Measurements from ENCODE around the gene KRTAP10-9. TPM values are rescaled to one million over a fixed set of nuclear protein-coding genes. Genes with fewer than 3 reads are reported as not detected.

The KRTAP10-9 gene
- total RNA-seq, 1 donor from 2014 or later: not detected

DNA sequence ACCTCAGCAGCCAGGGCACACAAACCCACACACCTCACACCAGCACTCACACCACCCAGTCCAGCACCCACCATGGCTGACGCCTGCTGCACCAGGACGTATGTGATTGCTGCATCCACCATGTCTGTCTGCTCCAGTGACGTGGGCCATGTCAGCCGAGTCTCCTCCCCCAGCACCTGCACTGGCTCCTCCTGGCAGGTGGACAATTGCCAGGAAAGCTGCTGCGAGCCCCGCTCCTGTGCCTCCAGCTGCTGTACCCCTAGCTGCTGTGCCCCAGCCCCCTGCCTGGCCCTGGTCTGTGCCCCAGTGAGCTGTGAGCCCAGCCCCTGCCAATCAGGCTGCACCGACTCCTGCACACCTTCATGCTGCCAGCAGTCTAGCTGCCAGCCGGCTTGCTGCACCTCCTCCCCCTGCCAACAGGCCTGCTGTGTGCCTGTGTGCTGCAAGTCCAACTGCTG, 14.8 kb upstream of the KRTAP10-9 start, which contains the start of gene KRTAP10-8:
Gene KRTAP10-8, plus strand, starts transcription at position 51 of the 458 bp plus-strand sequence. Its CDS starts 22 bp downstream, at position 73.
- H3K9me3 Mint-ChIP-seq (ENCODE audit: unreplicated experiment): peaks cover 27% of the 10 kb centered on the region
- Histone ChIP-seq H3K9ac (ENCODE audit: low read length) (no peak within 1 kb of the TSS), H3K4me3 (ENCODE audit: insufficient read depth, low read depth, low read length) (no peak within 1 kb of the TSS), H3K9me3 (ENCODE audit: insufficient read depth, low read depth, low read length) (peaks cover 9% of the 10 kb centered on the region), H3K4me2 (ENCODE audit: low read length) (no peak within 1 kb of the TSS), H2AFZ (ENCODE audit: low read depth, low read length) (no peak within 1 kb of the TSS), H3K4me1 (ENCODE audit: insufficient read depth, low read length) (no peaks in the 10 kb centered on the region), H3K79me2 (ENCODE audit: insufficient read depth, low read length) (no peaks in the 10 kb centered on the region), H3K27ac (ENCODE audit: low read depth, low read length) (no peak within 1 kb of the TSS), H4K20me1 (ENCODE audit: insufficient read depth, low read length) (no peaks in the 10 kb centered on the region), H3K36me3 (ENCODE audit: insufficient read depth, low read length) (no peaks in the 10 kb centered on the region), H3K27me3 (ENCODE audit: insufficient read depth, low read length) (no peaks in the 10 kb centered on the region)
- H3K27ac Mint-ChIP-seq (ENCODE audit: unreplicated experiment): no peak within 1 kb of the TSS
- no peak for TF ChIP-seq EZH2 (IDR thresholded peaks at IDR 0.05; ENCODE audit: insufficient read depth, low read length)
- TF ChIP-seq, protein P1, sequence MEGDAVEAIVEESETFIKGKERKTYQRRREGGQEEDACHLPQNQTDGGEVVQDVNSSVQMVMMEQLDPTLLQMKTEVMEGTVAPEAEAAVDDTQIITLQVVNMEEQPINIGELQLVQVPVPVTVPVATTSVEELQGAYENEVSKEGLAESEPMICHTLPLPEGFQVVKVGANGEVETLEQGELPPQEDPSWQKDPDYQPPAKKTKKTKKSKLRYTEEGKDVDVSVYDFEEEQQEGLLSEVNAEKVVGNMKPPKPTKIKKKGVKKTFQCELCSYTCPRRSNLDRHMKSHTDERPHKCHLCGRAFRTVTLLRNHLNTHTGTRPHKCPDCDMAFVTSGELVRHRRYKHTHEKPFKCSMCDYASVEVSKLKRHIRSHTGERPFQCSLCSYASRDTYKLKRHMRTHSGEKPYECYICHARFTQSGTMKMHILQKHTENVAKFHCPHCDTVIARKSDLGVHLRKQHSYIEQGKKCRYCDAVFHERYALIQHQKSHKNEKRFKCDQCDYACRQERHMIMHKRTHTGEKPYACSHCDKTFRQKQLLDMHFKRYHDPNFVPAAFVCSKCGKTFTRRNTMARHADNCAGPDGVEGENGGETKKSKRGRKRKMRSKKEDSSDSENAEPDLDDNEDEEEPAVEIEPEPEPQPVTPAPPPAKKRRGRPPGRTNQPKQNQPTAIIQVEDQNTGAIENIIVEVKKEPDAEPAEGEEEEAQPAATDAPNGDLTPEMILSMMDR (IDR thresholded peaks at IDR 0.05; ENCODE audit: insufficient read depth, low read depth, low read length): no peak
- peaks cover 2% of the 10 kb centered on the region for H3K36me3 Mint-ChIP-seq (ENCODE audit: low read depth, unreplicated experiment)
- DNase-seq (ENCODE audit: low read depth) (no peak), FAIRE-seq (no peak)
- peaks cover 23% of the 10 kb centered on the region for H3K27me3 Mint-ChIP-seq (ENCODE audit: low read depth, unreplicated experiment)
- H3K4me1 Mint-ChIP-seq (ENCODE audit: low read depth, unreplicated experiment): no peaks in the 10 kb centered on the region
- H3K4me3 Mint-ChIP-seq (ENCODE audit: unreplicated experiment): no peak within 1 kb of the TSS

DNA sequence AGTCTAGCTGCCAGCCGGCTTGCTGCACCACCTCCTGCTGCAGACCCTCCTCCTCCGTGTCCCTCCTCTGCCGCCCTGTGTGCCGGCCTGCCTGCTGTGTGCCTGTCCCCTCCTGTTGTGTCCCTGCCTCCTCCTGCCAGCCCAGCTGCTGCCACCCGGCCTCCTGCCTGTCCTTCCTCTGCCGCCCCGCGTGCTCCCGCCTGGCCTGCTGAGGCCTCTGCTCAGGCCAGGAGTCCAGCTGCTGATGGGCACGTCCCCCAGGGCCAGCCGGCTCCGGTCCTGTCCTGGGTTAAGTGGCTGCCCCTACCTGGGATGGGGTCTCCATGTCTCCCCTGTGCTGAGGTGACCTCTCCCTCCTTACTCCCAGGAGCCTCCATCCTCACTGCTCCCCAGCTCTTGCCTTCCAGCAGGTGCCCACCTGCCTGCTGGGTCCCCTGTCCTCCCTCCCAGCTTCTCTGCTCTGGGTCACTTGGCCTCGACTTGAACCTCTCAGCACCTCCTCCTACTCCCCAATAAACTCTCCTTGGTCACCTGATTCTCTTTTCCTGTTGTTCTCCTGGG, 14.1 kb upstream of the KRTAP10-9 start:
- H3K27ac Mint-ChIP-seq (ENCODE audit: unreplicated experiment): no peak overlapping the region
- H3K27me3 ChIP-seq (ENCODE audit: insufficient read depth, low read length): no peaks in the 10 kb centered on the region
- H3K9ac ChIP-seq (ENCODE audit: low read length): no peak overlapping the region
- no peaks in the 10 kb centered on the region for H3K4me1 Mint-ChIP-seq (ENCODE audit: low read depth, unreplicated experiment)
- H2AFZ ChIP-seq (ENCODE audit: low read depth, low read length): no peak overlapping the region
- H3K79me2 ChIP-seq (ENCODE audit: insufficient read depth, low read length): no peaks in the 10 kb centered on the region
- no peak for FAIRE-seq
- no peaks in the 10 kb centered on the region for H3K4me1 ChIP-seq (ENCODE audit: insufficient read depth, low read length)
- TF ChIP-seq, protein P1 (IDR thresholded peaks at IDR 0.05; ENCODE audit: insufficient read depth, low read depth, low read length): no peak
- no peak for TF ChIP-seq EZH2 (IDR thresholded peaks at IDR 0.05; ENCODE audit: insufficient read depth, low read length)
- DNase-seq (ENCODE audit: low read depth): no peak
- peaks cover 2% of the 10 kb centered on the region for H3K36me3 Mint-ChIP-seq (ENCODE audit: low read depth, unreplicated experiment)
- H3K9me3 Mint-ChIP-seq (ENCODE audit: unreplicated experiment): peaks cover 27% of the 10 kb centered on the region
- H3K9me3 ChIP-seq (ENCODE audit: insufficient read depth, low read depth, low read length): peaks cover 9% of the 10 kb centered on the region
- no peak overlapping the region for H3K4me2 ChIP-seq (ENCODE audit: low read length)
- H4K20me1 ChIP-seq (ENCODE audit: insufficient read depth, low read length): no peaks in the 10 kb centered on the region
- H3K27ac ChIP-seq (ENCODE audit: low read depth, low read length): no peak overlapping the region
- no peak overlapping the region for H3K4me3 ChIP-seq (ENCODE audit: insufficient read depth, low read depth, low read length)
- H3K36me3 ChIP-seq (ENCODE audit: insufficient read depth, low read length): no peaks in the 10 kb centered on the region
- no peak overlapping the region for H3K4me3 Mint-ChIP-seq (ENCODE audit: unreplicated experiment)
- peaks cover 21% of the 10 kb centered on the region for H3K27me3 Mint-ChIP-seq (ENCODE audit: low read depth, unreplicated experiment)

Data from astrocyte (in vitro differentiated cells and primary cell).